Activated CD8-positive, alpha-beta memory T cell treated with anti-CD3 and anti-CD28 coated beads for 24 hours (primary cell): ENCODE results near the gene TBC1D9B.

ENCODE experiments used
- DNase-seq: peaks from one replicate; pipeline ENCODE4 v3.0.0-alpha.2; 2020

Gene TBC1D9B

DNA sequence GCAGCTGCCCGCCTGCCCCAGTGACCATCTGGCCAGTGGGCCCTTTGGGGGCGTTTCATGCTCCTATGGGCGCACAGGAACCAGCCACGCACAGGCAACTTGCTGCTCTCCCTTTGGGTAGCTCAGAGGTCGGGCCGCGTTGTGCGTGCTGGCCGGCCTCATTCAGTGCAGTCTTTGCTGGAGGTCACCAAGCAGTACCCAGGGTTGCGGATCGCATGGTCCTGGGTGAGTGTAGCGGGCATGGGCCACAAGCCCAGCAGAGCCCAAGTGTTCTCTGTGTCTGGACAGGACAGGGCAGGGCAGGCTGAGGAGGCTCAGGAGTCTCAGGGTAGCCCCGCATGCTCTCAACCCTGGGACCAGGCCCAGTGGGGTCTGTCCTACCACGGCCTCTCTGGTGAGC lies 39.2 kb downstream of the TBC1D9B start:
- DNase-seq, result no peak

DNA sequence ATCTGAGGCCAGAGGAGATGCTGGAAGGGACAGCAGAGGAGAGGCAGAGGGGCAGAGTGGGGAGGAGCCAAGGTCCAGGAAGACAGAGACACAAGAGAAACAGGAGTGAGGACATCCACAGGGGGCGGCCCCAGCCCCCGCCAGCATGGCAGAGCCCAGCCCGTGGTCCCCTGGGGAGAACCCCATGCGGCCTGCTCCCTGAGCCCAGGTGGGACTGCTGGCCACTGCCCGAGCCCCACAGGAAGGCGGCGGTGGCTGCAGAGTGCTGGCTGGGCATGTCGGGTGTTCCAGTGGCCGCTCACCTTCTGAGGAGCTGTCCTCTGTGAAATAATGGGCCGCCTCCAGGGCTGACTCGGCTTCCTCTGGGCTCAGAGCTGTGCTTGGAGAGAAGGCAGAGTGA lies 40.2 kb downstream of the TBC1D9B start:
- DNase-seq, result no peak

DNA sequence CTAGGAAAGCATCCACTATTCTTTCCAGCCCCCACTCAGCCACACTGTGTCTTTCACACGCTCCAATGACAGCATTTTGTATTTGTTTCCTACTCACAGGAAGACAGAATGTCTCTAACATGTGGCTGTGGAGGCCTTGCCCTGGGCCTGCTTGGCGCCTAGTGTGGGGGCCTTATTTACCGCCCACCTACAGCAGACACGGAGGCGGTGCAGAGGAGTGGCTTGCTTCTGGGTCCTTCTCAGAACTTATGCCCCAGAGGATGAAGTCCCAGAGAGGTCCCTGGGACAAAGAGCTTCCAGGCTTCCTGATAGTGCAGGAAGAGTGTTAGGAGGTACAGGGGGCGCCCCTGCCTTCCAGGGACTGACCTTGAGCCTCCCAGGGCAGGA lies 40.6 kb downstream of the TBC1D9B start:
- no peak for DNase-seq

DNA sequence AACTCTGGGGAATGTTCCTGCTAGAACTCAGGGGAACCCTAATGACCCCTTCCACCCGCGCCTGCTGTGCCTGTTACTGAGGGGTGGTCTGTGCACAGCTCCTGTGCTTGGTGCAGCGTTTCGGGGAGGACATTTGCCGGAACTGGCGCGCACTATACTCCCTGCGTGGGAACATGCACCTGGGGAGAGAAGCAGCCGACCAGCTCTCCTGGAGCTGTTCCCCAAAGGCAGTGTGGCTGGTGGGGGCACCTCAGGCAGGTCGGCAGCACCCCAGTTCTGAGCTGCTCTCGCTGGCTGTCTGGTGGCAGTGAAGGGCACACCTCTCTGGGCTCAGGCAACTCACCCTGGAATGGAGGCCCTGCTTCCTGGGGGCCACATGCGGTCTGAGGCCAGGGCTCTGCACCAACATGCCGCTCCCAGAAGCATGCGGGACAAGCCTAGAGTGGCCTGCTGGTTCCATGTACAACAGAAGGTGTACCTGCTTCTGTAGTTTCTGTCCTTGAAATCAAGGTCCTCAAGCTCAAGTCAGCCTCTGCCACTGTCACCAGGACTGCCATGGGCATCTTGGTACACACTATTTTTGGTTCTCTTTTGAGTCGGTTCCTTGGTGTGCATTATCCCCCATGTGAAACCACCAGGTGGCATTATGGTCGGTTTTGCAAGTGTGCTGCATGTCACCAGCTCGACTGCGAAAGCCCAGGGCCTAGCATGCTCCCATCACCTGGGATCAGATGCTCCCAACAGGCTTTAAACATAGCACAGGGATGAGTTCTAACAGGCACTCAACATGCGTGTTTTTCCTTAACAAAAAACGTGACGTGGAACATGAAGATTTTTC lies 41.2 kb downstream of the TBC1D9B start:
- DNase-seq, result no peak

DNA sequence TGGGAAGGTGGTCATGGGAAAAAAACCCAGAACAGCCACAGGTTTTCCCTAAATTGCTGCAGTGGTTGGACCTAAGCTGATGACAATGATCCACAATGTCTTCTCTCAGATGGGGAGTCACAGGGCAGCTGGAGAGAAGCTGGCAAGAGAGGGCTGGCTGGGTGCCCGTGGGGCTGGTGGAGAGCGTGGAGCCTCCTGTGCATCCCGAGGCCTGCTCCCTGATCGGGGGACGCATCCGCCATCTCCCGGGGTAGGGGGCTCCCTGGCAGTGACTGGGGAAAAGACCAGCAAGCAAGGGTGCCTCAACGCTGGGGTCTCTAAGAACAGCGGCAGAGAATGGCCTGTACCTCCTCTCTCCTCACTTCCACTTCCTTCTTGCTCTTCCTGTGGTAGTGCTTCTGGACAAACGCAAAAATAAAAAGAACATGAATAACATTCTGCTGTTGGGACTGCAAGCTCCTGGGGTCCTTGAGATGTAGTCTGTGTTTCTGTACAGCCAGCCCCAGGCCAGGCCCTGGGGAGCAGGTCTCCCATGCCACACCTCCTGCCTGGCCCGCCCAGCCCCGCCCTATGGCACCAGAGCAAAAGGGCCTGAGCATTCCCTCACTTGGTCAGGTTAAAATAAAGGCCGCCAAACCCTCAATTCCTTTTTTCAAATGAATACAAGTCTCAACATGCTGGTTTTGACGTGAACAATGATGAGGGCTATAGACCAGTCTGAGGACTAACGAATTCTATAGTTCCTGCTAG lies 42.0 kb downstream of the TBC1D9B start:
- no peak for DNase-seq

DNA sequence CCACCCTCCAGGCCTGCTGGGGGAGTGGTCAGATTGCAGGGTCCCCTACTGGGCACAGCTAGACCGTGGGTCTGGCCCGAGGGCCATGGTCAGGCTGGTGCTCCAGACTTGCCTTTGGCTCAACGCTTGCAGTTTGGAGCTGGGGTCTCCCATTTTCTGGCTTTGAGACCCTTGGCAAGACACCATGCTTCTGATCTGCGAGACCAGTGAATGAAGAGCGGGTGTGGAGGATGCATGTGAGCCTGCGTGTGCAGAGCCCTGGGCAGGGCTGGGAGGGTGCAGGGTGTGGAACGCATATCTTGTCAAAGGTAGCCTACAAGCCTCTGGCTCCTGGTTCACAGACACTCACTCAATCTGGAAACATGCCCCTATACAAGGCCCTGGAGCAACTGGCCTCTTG lies 43.0 kb downstream of the TBC1D9B start:
- DNase-seq, result no peak

DNA sequence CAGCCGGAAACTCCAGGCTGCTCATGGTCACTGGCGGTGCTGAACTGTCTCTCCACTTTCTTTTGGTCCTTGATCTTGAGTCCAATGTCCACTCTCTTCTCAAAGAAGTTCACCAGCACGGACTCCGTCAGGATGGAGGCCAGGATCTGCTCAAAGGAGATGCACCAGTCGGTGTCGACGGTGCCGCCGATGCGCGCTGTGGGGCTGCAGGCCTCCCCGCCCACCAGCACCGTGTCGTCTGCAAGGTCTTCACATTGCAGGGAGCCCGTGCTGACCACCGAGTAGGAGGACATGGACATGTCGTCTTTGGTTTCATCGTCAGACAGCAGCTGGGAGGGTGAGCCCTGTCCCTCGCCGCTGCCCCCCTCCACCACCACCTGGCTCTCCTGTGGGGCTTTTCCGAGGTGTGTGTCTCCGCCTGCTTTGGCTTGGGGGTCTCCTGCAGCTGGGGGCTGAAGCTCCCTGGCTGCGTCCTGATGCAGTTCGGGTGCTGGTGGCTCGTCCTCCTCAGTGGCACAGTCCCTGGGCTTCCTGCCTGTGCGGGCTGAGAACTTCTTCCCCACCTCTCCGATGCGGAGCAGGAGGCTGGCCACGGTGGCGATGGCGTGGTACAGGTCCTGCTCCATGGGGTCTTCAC lies 44.1 kb downstream of the TBC1D9B start:
- DNase-seq, result no peak

DNA sequence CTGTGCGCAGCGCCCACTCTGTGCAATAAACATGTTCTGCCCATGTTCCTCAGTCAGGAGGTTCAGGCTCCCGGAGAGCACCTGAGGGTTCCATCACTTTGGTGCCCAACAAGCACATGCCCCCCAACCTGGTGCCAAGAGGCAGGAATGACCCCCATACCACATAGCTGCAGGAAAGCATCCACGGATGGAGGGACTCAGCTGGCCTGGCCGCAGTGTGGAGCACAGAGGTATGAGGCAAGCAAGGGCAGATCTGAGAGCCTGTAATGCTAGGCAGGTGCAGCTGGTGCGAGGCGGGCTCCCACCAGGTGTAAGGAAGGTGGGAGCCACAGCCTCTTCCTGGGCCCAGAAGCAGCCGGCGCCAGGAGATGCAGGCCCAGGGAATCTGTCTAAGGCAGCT lies 44.8 kb downstream of the TBC1D9B start:
- no peak for DNase-seq

DNA sequence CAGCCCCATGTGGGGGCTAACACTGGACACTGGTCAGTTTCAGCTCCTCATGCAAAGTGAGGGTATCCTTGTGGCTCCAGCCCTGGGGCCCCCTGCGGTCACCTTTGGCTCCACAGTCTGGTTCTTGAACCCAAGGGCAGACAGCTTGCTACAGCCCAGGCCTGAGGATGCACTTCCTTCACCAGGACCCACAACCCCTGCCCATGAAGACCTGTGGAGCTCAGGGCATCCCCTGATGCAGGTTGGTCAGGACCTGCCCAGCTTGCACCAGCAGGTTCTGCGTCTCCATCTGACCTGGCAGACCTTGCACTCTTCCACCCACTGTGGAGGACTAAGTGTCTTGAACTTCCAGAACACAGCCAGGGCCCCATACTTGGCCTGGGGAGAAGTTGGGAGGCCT lies 45.4 kb downstream of the TBC1D9B start:
- no peak for DNase-seq

DNA sequence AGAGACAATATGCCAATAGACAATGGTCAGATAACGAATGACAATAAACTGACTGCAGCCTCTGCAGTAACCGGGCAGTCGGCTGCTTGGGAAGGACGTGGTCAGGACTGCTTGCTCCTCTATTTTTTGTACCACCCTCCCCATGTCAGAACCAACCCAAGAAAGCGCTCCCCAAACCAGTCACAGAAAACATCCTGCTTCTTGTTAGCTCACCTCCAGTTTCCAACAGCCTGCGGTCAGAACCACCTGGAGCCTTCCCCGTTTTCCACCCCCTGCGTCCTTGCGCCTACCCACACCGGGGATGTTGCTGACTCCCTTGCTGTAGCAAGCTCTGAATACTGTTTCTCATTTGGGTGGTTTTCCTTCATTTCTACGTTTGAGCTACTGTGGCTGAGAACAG lies 47.4 kb downstream of the TBC1D9B start:
- no peak for DNase-seq

DNA sequence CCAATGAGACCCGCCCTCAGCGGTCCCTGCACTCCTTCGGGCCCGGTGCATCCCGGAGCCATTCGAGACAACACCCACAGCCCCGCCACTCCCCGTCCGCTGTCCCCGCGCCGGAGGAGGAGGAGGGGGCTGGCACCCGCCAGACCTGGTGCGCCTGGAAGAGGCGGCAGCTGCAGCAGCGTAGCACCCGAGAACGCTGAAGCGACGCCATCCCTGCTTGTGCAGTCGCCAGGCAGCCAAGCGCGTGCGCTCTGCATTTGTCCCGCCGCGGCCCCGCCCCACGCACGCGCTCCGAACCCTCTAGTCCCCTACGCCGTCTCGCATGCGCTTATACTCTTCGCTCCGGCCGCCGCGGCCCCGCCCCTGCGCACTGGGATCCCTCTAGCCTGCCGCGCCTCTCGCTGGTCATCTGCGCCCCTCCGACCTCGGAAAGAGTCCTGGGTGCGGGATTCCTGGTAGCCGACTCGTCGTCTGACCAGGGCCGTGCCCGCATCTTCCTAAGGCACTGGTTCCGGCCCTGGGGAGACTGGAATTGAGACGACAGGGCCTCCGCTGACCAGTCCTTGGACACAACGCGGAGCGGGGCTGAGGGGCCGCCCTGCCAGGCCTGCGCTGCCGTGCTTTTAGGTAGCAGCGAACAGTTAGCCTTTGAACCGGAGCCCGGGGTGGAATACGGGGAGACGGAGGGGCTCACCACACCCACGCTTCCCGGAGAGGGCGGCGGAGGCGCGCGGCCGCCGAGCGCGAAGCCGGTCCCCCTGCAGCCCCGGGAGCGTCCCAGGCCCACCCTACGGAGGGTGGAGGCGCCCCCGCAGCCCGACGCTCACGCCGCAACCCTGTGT lies 48.9 kb downstream of the TBC1D9B start, which contains the start of gene MRNIP:
Gene MRNIP, minus strand, starts transcription at position 232 of the 842 bp plus-strand sequence. Its CDS starts 21 bp downstream, at position 211.
- DNase-seq, result peak; percentile 95

DNA sequence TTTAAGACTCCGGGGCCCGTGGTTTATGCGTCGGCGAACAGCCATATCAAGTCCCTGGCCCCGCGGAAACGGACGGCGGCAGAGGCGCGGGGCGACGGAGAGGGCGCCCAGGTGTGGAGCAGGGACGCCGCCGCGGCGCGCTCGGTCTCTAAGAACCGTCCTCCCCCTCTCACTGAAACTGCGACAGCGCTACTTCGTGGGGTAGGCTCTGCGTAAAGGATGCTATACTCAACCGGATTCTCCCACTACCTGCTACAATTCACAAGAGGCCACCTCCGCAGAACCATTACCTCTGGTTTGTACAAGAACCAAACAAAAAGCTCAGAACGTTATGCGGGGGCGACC lies 49.5 kb downstream of the TBC1D9B start:
- no peak for DNase-seq

DNA sequence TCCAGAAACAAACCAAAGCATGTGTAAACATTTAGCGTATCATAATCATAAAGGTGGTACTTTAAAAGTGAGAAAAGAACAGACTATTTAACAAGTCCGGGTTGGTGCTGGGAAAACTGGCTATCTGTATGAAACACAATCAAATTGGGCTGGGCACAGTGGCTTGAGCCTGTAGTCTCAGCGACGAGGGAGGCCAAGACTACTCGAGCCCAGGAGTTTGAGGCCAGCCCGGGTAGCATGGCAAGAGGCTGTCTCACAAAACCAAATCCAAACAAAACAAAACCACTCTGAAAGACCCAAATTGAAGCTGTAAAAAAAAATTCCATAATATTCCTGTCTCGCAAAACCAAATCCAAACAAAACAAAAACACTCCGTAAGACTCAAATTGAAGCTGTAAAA lies 53.3 kb downstream of the TBC1D9B start:
- DNase-seq, result no peak

DNA sequence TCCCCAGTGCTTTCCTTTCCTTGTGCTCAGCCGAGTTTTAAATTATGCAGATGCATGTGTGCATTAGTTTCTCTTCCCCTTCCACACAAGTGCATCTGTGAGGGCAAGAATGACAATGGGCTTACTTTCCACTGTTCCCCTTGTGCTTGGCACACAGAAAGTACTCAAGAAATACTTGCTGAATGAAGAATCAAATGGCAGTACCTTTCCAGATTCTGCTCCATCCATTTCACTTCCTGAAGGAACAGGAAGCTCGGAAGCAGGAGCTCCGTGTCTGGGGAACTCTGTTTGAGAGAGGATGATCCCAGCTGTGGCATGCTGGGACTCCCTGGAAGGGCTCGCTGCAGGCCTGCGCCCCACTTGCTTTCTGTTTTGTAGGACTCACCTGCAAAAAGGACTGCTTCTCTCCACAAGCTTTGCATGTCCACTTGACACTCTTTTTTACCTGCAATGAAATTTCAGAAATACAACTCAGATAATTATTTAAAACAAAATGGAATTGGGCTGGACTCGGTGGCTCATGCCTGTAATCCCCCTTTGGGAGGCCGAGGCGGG lies 54.6 kb downstream of the TBC1D9B start:
- no peak for DNase-seq

DNA sequence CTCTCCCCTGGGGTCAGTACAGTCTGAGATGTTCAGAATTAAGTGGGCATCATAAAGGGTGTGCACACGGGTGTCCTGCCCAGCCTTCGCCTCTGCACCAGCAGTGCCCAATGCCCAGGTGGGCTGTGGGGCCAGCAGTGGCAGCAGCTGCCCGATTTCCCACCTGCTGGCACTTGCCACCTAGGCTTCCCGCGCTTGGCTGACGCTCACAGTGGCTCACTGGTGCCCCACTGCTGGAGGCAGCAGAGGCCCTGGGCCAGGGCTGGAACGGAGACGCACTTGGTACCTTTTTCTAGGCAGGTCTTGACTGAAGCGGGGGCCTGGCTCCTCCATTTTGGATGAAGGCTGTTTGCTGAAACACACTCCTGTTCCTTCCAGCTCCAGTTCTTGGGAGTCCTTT lies 66.1 kb downstream of the TBC1D9B start:
- DNase-seq, result no peak

DNA sequence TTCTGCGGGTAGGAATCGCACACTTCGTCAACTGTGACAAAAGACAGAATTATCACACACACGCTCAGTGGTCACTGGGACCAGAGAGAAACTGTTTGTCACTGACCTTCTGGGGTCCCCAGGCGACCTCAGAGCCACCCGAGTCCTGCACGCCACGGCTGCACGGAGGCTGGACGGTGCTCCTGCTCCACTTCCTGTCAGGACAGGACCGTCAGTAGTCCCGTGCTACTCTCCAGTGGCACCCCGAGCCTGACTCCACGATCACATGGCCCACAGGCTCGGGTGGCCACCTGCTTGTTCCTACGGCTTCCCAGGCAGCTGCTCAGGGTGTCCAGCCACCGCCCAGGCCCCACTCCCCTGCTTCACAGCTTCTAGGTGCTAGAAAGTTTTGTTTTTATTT lies 66.9 kb downstream of the TBC1D9B start:
- no peak for DNase-seq

DNA sequence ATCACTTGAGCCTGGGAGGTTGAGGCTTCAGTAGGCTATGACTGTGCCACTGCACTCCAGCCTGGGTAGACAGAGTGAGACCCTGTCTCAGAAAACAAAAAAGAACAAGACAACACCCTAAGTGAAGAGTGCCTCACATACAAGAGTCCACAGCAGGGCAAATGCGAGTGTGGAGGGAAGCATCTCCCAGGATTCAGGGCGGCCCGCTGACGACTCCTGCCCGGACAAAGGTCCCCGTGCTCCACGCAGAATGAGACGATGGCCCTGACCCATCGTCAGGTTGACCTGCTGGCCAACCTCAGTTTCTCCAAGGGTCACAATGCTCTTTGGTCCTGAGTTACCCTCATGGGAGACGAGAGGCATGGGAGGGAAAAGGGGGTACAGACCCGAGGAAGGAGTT lies 67.4 kb downstream of the TBC1D9B start:
- DNase-seq, result no peak

DNA sequence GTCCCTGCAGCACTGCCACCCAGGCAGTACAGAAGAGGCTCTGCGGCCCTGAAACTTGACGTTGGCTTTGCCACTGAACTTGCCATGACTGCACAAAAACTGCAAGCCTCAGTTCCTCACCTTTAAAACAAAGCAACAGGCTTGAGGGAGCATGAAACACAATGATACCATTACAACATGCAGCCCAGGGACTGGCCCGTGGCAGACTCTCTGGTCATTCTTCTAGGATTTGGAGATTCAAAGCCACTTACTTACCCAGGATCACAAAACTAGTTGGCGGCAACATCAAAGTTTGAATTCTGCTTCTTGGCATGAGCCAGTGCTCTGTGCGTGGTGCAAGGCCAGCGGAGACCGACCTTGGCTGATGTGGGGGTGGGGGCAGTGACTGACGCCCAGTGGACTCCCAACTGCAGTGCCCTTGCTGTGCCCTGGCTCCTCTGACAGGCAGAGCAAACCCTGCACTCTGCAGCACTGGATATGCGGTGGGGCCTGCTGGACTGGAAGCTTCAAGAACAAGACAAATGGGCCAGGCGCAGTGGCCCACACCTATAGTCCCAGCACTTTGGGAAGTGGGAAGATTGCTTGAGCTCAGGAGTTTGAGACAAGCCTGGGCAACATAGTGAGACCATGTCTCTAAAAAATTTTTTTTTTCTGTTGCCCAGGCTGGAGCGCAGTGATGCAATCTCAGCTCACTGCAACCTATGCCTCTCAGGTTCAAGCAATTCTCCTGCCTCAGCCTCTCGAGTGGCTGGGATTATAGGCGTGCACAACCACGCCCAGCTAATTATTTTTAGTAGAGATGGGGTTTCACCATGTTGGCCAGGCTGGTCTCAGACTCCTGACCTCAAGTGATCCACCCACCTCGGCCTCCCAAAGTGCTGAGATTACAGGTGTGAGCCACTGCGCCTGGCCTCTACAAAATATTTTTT lies 68.1 kb downstream of the TBC1D9B start:
- DNase-seq, result no peak

DNA sequence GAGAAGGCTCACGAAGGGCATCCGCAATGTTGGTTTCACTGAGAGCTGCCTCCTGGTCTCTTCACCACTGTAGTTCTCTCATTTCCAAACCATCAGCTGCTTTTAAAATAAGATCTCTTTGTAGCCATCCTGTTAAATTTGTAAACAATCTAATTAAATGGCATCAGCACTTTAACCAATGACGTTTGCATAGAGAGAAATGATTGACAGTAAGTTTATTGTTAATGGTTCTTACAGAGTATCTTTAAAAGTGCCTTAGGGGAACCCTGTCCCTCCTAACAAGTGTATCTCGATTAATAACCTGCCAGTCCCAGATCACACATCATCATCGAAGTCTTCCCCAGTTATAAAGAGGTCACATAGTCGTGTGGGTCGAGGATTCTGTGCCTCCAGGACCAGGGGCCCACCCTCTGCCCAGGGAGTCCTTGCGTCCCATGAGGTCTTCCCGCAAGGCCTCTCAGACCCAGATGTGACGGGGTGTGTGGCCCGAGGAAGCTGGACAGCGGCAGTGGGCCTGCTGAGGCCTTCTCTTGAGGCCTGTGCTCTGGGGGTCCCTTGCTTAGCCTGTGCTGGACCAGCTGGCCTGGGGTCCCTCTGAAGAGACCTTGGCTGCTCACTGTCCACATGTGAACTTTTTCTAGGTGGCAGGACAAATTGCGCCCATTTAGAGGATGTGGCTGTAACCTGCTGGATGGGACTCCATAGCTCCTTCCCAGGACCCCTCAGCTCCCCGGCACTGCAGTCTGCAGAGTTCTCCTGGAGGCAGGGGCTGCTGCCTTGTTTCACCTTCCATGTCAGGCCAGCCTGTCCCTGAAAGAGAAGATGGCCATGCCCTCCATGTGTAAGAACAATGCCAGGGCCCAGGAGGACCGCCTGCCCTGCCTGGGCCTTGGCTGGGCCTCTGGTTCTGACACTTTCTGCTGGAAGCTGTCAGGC lies 70.4 kb downstream of the TBC1D9B start:
- DNase-seq, result no peak
